ENCODE data around the gene ISL2.

DNA sequence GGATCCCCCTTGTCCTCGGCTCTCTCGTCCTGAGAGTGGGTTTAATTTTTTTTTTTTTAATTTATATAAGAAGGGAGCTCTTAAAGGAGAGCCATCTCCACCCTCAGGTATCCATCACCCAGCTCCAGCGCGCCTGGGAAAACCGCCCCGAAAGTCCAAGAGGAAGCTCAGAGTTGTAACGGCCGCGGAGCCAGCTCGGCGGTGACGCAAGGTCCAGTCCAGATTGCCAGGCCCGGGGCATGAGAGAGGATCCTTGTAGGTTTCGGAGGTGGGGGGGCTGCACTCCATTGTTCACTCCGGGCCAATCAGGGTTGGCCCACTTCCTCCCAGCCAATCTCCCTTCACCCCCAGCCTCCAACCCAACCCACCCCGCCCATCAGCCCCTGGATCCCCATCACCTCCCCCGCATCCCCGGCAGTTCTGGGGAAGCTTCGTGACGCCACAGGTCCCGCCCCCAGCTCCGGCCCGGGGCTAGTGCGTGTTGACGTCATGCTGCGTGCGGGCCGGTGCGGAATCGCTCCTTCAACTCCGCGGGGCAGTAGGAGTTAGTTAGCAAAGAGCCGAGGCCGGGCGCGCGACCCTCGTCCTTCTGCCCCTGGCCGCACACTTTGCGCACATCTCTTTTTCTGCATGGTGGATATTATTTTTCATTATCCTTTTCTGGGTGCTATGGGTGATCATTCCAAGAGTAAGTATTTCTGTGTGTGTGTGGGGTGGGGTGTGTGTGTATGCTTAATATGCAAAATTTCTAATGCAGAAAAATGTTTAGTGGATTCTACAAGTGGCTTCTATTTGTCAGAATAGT is at the start of gene ISL2:
- TF ChIP-seq, protein P1, sequence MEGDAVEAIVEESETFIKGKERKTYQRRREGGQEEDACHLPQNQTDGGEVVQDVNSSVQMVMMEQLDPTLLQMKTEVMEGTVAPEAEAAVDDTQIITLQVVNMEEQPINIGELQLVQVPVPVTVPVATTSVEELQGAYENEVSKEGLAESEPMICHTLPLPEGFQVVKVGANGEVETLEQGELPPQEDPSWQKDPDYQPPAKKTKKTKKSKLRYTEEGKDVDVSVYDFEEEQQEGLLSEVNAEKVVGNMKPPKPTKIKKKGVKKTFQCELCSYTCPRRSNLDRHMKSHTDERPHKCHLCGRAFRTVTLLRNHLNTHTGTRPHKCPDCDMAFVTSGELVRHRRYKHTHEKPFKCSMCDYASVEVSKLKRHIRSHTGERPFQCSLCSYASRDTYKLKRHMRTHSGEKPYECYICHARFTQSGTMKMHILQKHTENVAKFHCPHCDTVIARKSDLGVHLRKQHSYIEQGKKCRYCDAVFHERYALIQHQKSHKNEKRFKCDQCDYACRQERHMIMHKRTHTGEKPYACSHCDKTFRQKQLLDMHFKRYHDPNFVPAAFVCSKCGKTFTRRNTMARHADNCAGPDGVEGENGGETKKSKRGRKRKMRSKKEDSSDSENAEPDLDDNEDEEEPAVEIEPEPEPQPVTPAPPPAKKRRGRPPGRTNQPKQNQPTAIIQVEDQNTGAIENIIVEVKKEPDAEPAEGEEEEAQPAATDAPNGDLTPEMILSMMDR (conservative IDR thresholded peaks at IDR 0.05 in 1 of 2, IDR thresholded peaks at IDR 0.05 in 1 of 2; ENCODE audit: extremely low read depth in 1 of 2, insufficient read depth in 1 of 2, low read depth in 1 of 2, low read length in 2 of 2), result no peak
- no peak for TF ChIP-seq EZH2 (IDR thresholded peaks at IDR 0.05; ENCODE audit: borderline replicate concordance, low read length)

All from mammary epithelial cell (primary cell).